NCI-H446 treated with DMSO at 0.1 percent for 48 hours (cell line): ENCODE measurements around the gene MOB3A.

Source experiments
- DNase-seq: peaks from one replicate; lab custom pipeline; 2025; lab: John Stamatoyannopoulos, UW

The MOB3A gene

GRCh38 chr19:2081873-2082810 is 14.0 kb downstream of the MOB3A start:
- no peak for DNase-seq

GRCh38 chr19:2080336-2080988 is 15.7 kb downstream of the MOB3A start:
- DNase-seq: no peak

- DNase-seq: no peak
Measured at GRCh38 chr19:2079865-2080301, 16.2 kb downstream of the MOB3A start.

- DNase-seq: no peak
Measured at GRCh38 chr19:2079076-2079864, 16.9 kb downstream of the MOB3A start.

GRCh38 chr19:2077833-2078619 is 18.1 kb downstream of the MOB3A start:
- DNase-seq: no peak

- DNase-seq: no peak
Measured at GRCh38 chr19:2077398-2077797, 18.7 kb downstream of the MOB3A start.

- no peak for DNase-seq
Measured at GRCh38 chr19:2076526-2076944, 19.6 kb downstream of the MOB3A start.

GRCh38 chr19:2072757-2073551 is 23.2 kb downstream of the MOB3A start:
- no peak for DNase-seq

- no peak for DNase-seq
Measured at GRCh38 chr19:2070986-2071673, 25.0 kb downstream of the MOB3A start.

GRCh38 chr19:2070436-2070827 is 25.7 kb downstream of the MOB3A start:
- no peak for DNase-seq

GRCh38 chr19:2064788-2065524 is 31.2 kb downstream of the MOB3A start:
- DNase-seq: no peak

GRCh38 chr19:2064395-2064787 is 31.7 kb downstream of the MOB3A start:
- DNase-seq: no peak

- no peak for DNase-seq
Measured at GRCh38 chr19:2063824-2064223, 32.3 kb downstream of the MOB3A start.

GRCh38 chr19:2062770-2063169 is 33.4 kb downstream of the MOB3A start:
- DNase-seq: no peak

- DNase-seq: no peak
Measured at GRCh38 chr19:2062389-2062729, 33.8 kb downstream of the MOB3A start.

GRCh38 chr19:2061495-2062388 is 34.4 kb downstream of the MOB3A start:
- DNase-seq: peak; percentile 99

GRCh38 chr19:2060884-2061494 is 35.1 kb downstream of the MOB3A start:
- DNase-seq: no peak
